ENCODE data around the gene ZBTB20. TPM values are rescaled to one million over a fixed set of nuclear protein-coding genes. Genes with fewer than 3 reads are reported as not detected.

ZBTB20 gene
- total and polyA plus RNA-seq, 10 donors = 0.32 to 89.7 (median 71.8) TPM

- Histone ChIP-seq H3K4me1 (peaks cover 0 to 13% (median 8%) of the 10 kb centered on the region in 6 donors), H3K4me3 (no peak overlapping the region), H3K27me3 (replicated peaks in 1 of 7) (no peaks in the 10 kb centered on the region), H3K36me3 (no peaks in the 10 kb centered on the region), H3K9me3 (no peaks in the 10 kb centered on the region), H3K27ac (no peak overlapping the region)
- intact Hi-C loops (cut with DNase I; ENCODE audit: low total_unique reads) = no loop called here
- DNase-seq = no peak
- TF ChIP-seq, protein P1, sequence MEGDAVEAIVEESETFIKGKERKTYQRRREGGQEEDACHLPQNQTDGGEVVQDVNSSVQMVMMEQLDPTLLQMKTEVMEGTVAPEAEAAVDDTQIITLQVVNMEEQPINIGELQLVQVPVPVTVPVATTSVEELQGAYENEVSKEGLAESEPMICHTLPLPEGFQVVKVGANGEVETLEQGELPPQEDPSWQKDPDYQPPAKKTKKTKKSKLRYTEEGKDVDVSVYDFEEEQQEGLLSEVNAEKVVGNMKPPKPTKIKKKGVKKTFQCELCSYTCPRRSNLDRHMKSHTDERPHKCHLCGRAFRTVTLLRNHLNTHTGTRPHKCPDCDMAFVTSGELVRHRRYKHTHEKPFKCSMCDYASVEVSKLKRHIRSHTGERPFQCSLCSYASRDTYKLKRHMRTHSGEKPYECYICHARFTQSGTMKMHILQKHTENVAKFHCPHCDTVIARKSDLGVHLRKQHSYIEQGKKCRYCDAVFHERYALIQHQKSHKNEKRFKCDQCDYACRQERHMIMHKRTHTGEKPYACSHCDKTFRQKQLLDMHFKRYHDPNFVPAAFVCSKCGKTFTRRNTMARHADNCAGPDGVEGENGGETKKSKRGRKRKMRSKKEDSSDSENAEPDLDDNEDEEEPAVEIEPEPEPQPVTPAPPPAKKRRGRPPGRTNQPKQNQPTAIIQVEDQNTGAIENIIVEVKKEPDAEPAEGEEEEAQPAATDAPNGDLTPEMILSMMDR (IDR thresholded peaks at IDR 0.05 in 8 of 11, conservative IDR thresholded peaks at IDR 0.05 in 3 of 11) = no peak
- TF ChIP-seq POLR2AphosphoS5 (IDR thresholded peaks at IDR 0.05) (no peak), POLR2A (IDR thresholded peaks at IDR 0.05) (no peak)
- WGBS, 5 donors = 79 to 86% (median 83%) methylated on average over 2 of the region's 2 CpGs
Measured at GRCh38 chr3:114595522-114596028, 551.5 kb downstream of the ZBTB20 start.

GRCh38 chr3:114590309-114591047 lies 556.6 kb downstream of the ZBTB20 start:
- intact Hi-C loops (cut with DNase I; ENCODE audit: low total_unique reads) = no loop called here
- no peak overlapping the region for H3K27ac ChIP-seq
- TF ChIP-seq POLR2AphosphoS5 (IDR thresholded peaks at IDR 0.05) (no peak), POLR2A (IDR thresholded peaks at IDR 0.05) (no peak)
- TF ChIP-seq, protein P1 (IDR thresholded peaks at IDR 0.05 in 8 of 11, conservative IDR thresholded peaks at IDR 0.05 in 3 of 11) = no peak
- H3K4me3 ChIP-seq = no peak overlapping the region
- no peaks in the 10 kb centered on the region for H3K27me3 ChIP-seq (replicated peaks in 1 of 7)
- no peaks in the 10 kb centered on the region for H3K36me3 ChIP-seq
- no peaks in the 10 kb centered on the region for H3K9me3 ChIP-seq
- WGBS, 5 donors = 90 to 96% (median 95%) methylated on average over 6 of the region's 6 CpGs
- H3K4me1 ChIP-seq = peaks cover 0 to 5% (median 0%) of the 10 kb centered on the region in 6 donors
- DNase-seq = no peak

DNA sequence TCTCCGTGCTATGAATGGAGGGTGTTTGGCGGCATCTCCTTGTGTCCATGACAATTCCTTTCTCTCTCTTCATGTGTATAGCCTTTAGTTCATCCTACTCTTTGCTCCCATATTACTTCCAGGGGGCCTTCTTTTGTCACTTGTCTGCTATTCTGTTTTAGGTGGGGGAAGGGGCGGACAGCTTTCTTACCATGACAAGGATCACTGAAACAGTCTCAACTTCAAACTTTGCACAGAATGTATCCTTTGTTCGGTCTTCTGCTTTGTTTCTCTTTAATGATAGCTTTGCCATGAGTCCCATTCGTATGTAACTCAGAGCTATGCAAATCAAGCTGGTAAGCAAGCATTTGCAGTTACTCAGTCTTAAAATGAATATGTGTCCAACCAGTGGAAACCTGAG lies 559.1 kb downstream of the ZBTB20 start:
- no peak for DNase-seq
- TF ChIP-seq, protein P1 (IDR thresholded peaks at IDR 0.05 in 8 of 11, conservative IDR thresholded peaks at IDR 0.05 in 3 of 11) = no peak
- no peak for TF ChIP-seq POLR2AphosphoS5 (IDR thresholded peaks at IDR 0.05)
- TF ChIP-seq POLR2A (IDR thresholded peaks at IDR 0.05) = no peak
- 92 to 97% (median 94%) methylated on average over 5 of the region's 5 CpGs for WGBS, 5 donors
- Histone ChIP-seq H3K4me1 (peaks cover 0 to 12% (median 4%) of the 10 kb centered on the region in 6 donors), H3K27ac (no peak overlapping the region), H3K4me3 (no peak overlapping the region), H3K36me3 (no peaks in the 10 kb centered on the region), H3K9me3 (no peaks in the 10 kb centered on the region), H3K27me3 (replicated peaks in 1 of 7) (no peaks in the 10 kb centered on the region)
- intact Hi-C loops (cut with DNase I; ENCODE audit: low total_unique reads) = no loop called here

- H3K4me1 ChIP-seq = peaks cover 0 to 12% (median 4%) of the 10 kb centered on the region in 6 donors
- H3K9me3 ChIP-seq = no peaks in the 10 kb centered on the region
- intact Hi-C loops (cut with DNase I; ENCODE audit: low total_unique reads) = no loop called here
- no peak overlapping the region for H3K27ac ChIP-seq
- no peak for DNase-seq
- 89 to 100% (median 94%) methylated on average over 1 of the region's 1 CpG for WGBS, 5 donors
- no peaks in the 10 kb centered on the region for H3K36me3 ChIP-seq
- H3K4me3 ChIP-seq = no peak overlapping the region
- no peaks in the 10 kb centered on the region for H3K27me3 ChIP-seq (replicated peaks in 1 of 7)
- TF ChIP-seq, protein P1 (IDR thresholded peaks at IDR 0.05 in 8 of 11, conservative IDR thresholded peaks at IDR 0.05 in 3 of 11) = no peak
Measured at GRCh38 chr3:114586119-114586518, 561.0 kb downstream of the ZBTB20 start.

All from spleen (tissue), 11 donors.